OCI-LY1 (cell line): ENCODE results near the gene ZNF512.

Source experiments
- CTCF ChIP-seq: fragments of 200-600 bp; sonication (generic), shearing (Covaris generic); IDR thresholded peaks from 2 replicates; pipeline ENCODE4 v1.5.1; 2017; ENCODE audit warnings: mild to moderate bottlenecking, antibody characterized with exemption, low read length, moderate library complexity, mixed read lengths
- EZH2 ChIP-seq: fragments of 200-600 bp; sonication (generic), shearing (Covaris generic); IDR thresholded peaks from 2 replicates; pipeline ENCODE4 v1.8.0; 2017; ENCODE audit warnings: borderline replicate concordance, mixed run types, mild to moderate bottlenecking, antibody characterized with exemption, low read length, moderate library complexity, mixed read lengths

GRCh38 chr2:27634291-27634690 lies 51.4 kb downstream of the ZNF512 start:
- no peak for TF ChIP-seq CTCF
- no peak for TF ChIP-seq EZH2
